Osteoblast (primary cell): ENCODE measurements around the gene TOR3A. TPM values are rescaled to one million over a fixed set of nuclear protein-coding genes. Genes with fewer than 3 reads are reported as not detected.
A peak's percentile ranks its signal among the peaks of the same experiment; 100 is the strongest.

ENCODE experiments used
- DNase-seq: peaks from one replicate; pipeline ENCODE4 v3.0.0; 2011; ENCODE audit warnings: low spot score, mixed read lengths; ENCODE audit not compliant: insufficient read length; ENCODE audit errors: missing footprints
- H2AFZ ChIP-seq: 2 replicates; pipeline ENCODE4 v1.6.0; 2011; ENCODE audit warnings: mild to moderate bottlenecking, low read length
- H3K27ac ChIP-seq: 2 replicates; pipeline ENCODE4 v1.5.1; 2011; ENCODE audit warnings: mild to moderate bottlenecking, low read depth, low read length, moderate library complexity
- H3K27me3 ChIP-seq: 2 replicates; pipeline ENCODE4 v1.6.0; 2012; ENCODE audit warnings: mild to moderate bottlenecking, control low read depth, inconsistent platforms, low read length, moderate library complexity; ENCODE audit not compliant: insufficient read depth
- H3K36me3 ChIP-seq: 2 replicates; pipeline ENCODE4 v1.5.1; 2011; ENCODE audit warnings: mild to moderate bottlenecking, low read length, control low read depth, moderate library complexity; ENCODE audit not compliant: insufficient read depth
- H3K4me1 ChIP-seq: 2 replicates; pipeline ENCODE4 v1.5.1; 2011; ENCODE audit warnings: mild to moderate bottlenecking, low read length, control low read depth, moderate library complexity; ENCODE audit not compliant: insufficient read depth
- H3K4me2 ChIP-seq: 2 replicates; pipeline ENCODE4 v1.6.0; 2011; ENCODE audit warnings: mild to moderate bottlenecking, low read length; ENCODE audit not compliant: insufficient read depth
- H3K4me3 ChIP-seq: fragments of 200-600 bp; sonication (generic); 3 replicates; pipeline ENCODE4 v1.5.1; 2012; ENCODE audit warnings: mild to moderate bottlenecking, low read length, inconsistent platforms; ENCODE audit not compliant: insufficient read depth
- H3K79me2 ChIP-seq: 2 replicates; pipeline ENCODE4 v1.6.0; 2012; ENCODE audit warnings: mild to moderate bottlenecking, low read length, control low read depth, inconsistent platforms; ENCODE audit not compliant: insufficient read depth
- H3K9me3 ChIP-seq: 2 replicates; pipeline ENCODE4 v1.5.1; 2011; ENCODE audit warnings: low read depth, low read length, control low read depth
- H4K20me1 ChIP-seq: 2 replicates; pipeline ENCODE4 v1.6.0; 2012; ENCODE audit warnings: mild to moderate bottlenecking, low read length, control low read depth; ENCODE audit not compliant: insufficient read depth
- total RNA-seq: library from RNA; depleted of rRNA; stranded (reverse); fragments of >200 nt; gene quantifications from 2 replicates; pipeline ENCODE4 v1.2.3, GENCODE V29; 2012
- TF ChIP-seq, protein P1 (sequence below): IDR thresholded peaks from 2 replicates; pipeline ENCODE4 v1.5.1; 2011; ENCODE audit warnings: mild to moderate bottlenecking, low read depth, low read length, moderate library complexity; ENCODE audit errors: extremely low read depth

TOR3A gene
- total RNA-seq, 1 donor: 44.2 TPM

- no peaks in the 10 kb centered on the region for H4K20me1 ChIP-seq
- no peaks in the 10 kb centered on the region for H3K27me3 ChIP-seq
- H3K36me3 ChIP-seq: peaks cover 5% of the 10 kb centered on the region
- H3K9me3 ChIP-seq: no peaks in the 10 kb centered on the region
- H3K79me2 ChIP-seq: peaks cover 7% of the 10 kb centered on the region
- no peak overlapping the region for H3K4me2 ChIP-seq
- H3K4me3 ChIP-seq: no peak overlapping the region
- H3K4me1 ChIP-seq: peaks cover 16% of the 10 kb centered on the region
- TF ChIP-seq, protein P1, sequence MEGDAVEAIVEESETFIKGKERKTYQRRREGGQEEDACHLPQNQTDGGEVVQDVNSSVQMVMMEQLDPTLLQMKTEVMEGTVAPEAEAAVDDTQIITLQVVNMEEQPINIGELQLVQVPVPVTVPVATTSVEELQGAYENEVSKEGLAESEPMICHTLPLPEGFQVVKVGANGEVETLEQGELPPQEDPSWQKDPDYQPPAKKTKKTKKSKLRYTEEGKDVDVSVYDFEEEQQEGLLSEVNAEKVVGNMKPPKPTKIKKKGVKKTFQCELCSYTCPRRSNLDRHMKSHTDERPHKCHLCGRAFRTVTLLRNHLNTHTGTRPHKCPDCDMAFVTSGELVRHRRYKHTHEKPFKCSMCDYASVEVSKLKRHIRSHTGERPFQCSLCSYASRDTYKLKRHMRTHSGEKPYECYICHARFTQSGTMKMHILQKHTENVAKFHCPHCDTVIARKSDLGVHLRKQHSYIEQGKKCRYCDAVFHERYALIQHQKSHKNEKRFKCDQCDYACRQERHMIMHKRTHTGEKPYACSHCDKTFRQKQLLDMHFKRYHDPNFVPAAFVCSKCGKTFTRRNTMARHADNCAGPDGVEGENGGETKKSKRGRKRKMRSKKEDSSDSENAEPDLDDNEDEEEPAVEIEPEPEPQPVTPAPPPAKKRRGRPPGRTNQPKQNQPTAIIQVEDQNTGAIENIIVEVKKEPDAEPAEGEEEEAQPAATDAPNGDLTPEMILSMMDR: no peak
- H3K27ac ChIP-seq: no peak overlapping the region
- no peak overlapping the region for H2AFZ ChIP-seq
- DNase-seq: no peak
Observed at GRCh38 chr1:179053486-179053885, 28.4 kb upstream of the TOR3A start.

DNA sequence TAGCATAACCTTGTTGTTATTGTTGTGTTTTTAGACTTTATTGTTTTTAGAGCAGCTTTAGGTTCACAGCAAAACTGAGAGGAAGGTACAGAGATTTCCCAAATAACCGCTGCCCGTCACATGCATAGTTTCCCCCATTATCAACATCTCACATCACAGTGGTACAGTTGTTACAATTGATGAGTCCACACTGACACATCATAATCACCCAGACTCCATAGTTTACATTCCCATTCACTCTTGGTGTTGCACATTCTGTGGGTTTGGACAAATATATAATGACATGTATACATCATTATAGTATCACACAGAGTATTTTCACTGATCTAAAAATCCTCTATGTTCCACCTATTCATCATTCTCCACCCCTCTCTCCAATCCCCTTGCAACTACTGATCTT is 25.9 kb upstream of the TOR3A start:
- H3K27me3 ChIP-seq: no peaks in the 10 kb centered on the region
- H3K4me2 ChIP-seq: no peak overlapping the region
- H3K4me1 ChIP-seq: peaks cover 25% of the 10 kb centered on the region
- TF ChIP-seq, protein P1: no peak
- H3K9me3 ChIP-seq: no peaks in the 10 kb centered on the region
- no peaks in the 10 kb centered on the region for H4K20me1 ChIP-seq
- DNase-seq: no peak
- peaks cover 3% of the 10 kb centered on the region for H3K79me2 ChIP-seq
- H2AFZ ChIP-seq: no peak overlapping the region
- no peaks in the 10 kb centered on the region for H3K36me3 ChIP-seq
- H3K27ac ChIP-seq: peak overlapping the region; percentile 2
- no peak overlapping the region for H3K4me3 ChIP-seq

DNA sequence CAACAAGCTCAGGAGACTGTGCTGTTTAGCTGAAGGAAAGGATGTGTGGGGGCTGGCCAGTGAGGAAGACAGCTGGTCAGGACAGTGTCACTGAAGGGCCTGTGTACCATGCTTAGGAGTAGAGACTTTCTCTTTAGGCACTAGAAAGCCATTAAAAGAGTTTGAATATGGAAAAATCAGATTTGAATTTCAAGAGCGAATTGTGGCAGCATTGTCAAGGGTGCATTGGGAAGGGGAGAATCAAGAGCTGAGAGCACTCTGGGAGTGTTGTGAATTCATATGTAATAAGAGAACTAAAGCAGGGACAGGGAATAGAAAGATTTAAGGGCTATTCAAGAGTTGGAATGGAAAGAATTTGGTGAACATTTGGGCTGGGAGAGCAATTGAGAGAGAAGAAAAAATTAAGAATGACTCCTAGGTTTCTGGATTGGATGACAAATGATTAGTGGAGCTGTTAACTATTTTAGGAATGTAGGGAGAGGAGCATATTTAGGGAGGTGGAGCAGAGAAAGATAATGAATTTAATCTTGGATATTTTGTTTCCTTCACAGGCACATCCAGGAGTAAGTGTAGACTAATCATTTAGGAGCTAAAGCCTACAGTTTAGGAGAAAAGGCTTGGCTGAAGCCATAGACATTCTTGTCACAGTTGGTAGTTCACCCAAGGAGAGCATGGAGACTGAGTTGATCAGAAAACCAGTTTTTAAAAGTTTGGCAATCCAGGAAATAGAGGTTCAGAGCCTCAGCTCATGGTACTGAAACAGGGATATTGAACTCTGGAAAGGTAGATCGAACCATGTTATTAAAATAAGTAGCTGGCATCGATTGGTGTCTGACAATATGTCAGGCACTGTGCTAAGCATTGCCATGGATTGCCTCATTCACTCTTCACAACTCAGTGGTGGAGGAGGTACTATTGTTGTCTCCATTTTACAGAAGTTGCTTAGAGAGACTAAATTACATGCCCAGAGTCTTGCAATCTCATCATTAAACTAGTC is 23.1 kb upstream of the TOR3A start:
- TF ChIP-seq, protein P1: no peak
- peak overlapping the region; percentile 9 for H3K4me3 ChIP-seq
- no peaks in the 10 kb centered on the region for H3K9me3 ChIP-seq
- H4K20me1 ChIP-seq: no peaks in the 10 kb centered on the region
- no peak for DNase-seq
- H3K27ac ChIP-seq: peak overlapping the region; percentile 81
- no peak overlapping the region for H2AFZ ChIP-seq
- no peaks in the 10 kb centered on the region for H3K27me3 ChIP-seq
- peaks cover 6% of the 10 kb centered on the region for H3K79me2 ChIP-seq
- peak overlapping the region; percentile 33 for H3K4me2 ChIP-seq
- H3K4me1 ChIP-seq: peaks cover 25% of the 10 kb centered on the region
- peaks cover 2% of the 10 kb centered on the region for H3K36me3 ChIP-seq
